Heart left ventricle (tissue), 13 donors: ENCODE measurements around the gene ERICH6B.

Experiments
- POLR2A ChIP-seq, 2 donors: fragments of 450-650 bp; IDR thresholded peaks; one replicate each; pipeline ENCODE4 v1.6.1; 2017; ENCODE audit warnings: antibody characterized with exemption in 2 of 2, mild to moderate bottlenecking in 2 of 2, moderate library complexity in 2 of 2
- TF ChIP-seq, protein P1 (sequence below), 12 donors: fragments of 200-600 bp; sonication (generic) in 4 of 12; IDR thresholded peaks; one replicate each; pipeline versions ENCODE4 v1.5.0 to v1.8.0; 2018 to 2022; ENCODE audit warnings: antibody characterized with exemption in 12 of 12, mild to moderate bottlenecking in 5 of 12
- donor health status: ischemic (EF 13 %, LVEDD 7.1; RV severe dilation, severe dysfunction).
- donor health status: DM: no; HTN: yes; CAD: no.
- donor health status: DM: no; HTN: no; CAD: no.
- donor health status: ischemic (EF 25% LVEDD 6.9; RV normal size, moderate dysfunction).
- donor health status: ischemic (EF 25% LVEDD 5.7; RV mildly dilated, moderate dysfunction).
- donor health status: ischemic (EF 35%, LVEDD 5.7; RV mildly dilated, moderate dysfunction).
- donor health status: nonischemic (EF 11% LVEDD 7.7; RV severe dilation, severe dysfunction).
- donor health status: DM: yes; HTN: yes; CAD: no.
- donor health status: PGD.
- donor health status: ischemic (EF 29% LVEDD 5.4; RV normal size, mild dysfunction).
- donor health status: nonischemic (EF 23%, LVEDD 6.1; RV moderate dilation, normal function).

DNA sequence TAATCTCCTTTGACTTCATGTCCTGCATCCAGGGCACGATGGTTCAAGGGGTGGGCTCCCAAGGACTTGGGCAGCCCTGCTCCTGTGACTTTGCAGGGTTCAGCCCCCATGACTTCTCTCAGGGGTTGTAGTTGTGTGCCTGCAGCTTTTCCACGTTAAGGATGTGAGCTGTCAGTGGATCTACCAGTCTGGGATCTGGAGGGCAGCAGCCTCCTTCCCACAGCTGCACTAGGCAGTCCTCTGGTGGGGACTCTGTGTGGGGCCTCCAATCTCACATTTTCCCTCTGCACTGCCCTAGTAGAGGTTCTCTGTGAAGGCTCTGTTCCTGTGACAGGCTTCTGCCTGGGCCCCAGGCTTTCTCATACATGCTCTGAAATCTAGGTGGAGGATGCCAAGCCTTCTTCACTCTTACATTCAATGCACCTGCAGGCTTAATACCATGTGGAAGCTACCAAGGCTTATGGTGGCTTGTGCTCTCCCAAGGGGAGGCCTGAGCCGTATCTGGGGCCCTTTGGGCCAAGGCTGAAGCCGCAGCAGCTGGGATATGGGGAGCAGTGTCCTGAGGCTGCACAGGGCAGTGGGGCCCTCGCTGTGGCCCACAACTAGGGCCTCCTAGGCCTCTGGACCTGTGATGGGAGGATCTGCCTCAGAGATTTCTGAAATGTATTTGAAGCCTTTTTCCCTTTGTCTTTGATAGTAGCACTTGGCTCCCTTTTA, 39.3 kb upstream of the ERICH6B start:
- TF ChIP-seq, protein P1, sequence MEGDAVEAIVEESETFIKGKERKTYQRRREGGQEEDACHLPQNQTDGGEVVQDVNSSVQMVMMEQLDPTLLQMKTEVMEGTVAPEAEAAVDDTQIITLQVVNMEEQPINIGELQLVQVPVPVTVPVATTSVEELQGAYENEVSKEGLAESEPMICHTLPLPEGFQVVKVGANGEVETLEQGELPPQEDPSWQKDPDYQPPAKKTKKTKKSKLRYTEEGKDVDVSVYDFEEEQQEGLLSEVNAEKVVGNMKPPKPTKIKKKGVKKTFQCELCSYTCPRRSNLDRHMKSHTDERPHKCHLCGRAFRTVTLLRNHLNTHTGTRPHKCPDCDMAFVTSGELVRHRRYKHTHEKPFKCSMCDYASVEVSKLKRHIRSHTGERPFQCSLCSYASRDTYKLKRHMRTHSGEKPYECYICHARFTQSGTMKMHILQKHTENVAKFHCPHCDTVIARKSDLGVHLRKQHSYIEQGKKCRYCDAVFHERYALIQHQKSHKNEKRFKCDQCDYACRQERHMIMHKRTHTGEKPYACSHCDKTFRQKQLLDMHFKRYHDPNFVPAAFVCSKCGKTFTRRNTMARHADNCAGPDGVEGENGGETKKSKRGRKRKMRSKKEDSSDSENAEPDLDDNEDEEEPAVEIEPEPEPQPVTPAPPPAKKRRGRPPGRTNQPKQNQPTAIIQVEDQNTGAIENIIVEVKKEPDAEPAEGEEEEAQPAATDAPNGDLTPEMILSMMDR (IDR thresholded peaks at IDR 0.05): no peak
- no peak for TF ChIP-seq POLR2A (IDR thresholded peaks at IDR 0.05)
